GM12878 (cell line): ENCODE measurements around the gene RPL7A. TPM values are rescaled to one million over a fixed set of nuclear protein-coding genes. Genes with fewer than 3 reads are reported as not detected.

Source experiments
- BCL11A ChIP-seq: IDR thresholded peaks from 2 replicates; pipeline ENCODE4 v1.6.1; 2011; ENCODE audit warnings: low read depth, low read length
- BRCA1 ChIP-seq: IDR thresholded peaks from 2 replicates; pipeline ENCODE4 v1.6.1; 2011; ENCODE audit warnings: low read depth, low read length, improper control_type of control experiment
- ETV6 ChIP-seq, 2 experiments: fragments of 450-650 bp in 1 of 2; IDR thresholded peaks in 1 of 2; conservative IDR thresholded peaks in 1 of 2; 2 replicates each; pipeline ENCODE4 v1.6.1; 2014; ENCODE audit warnings: antibody characterized with exemption in 1 of 2, borderline replicate concordance in 1 of 2, low read depth in 1 of 2, mild to moderate bottlenecking in 1 of 2, moderate library complexity in 1 of 2
- LARP7 ChIP-seq: fragments of 450-650 bp; IDR thresholded peaks from 2 replicates; pipeline ENCODE4 v1.6.1; 2017; ENCODE audit warnings: mild to moderate bottlenecking
- MYC ChIP-seq: IDR thresholded peaks from 2 replicates; pipeline ENCODE4 v1.6.1; 2011; ENCODE audit warnings: mild to moderate bottlenecking, low read length, moderate library complexity, inconsistent platforms; ENCODE audit not compliant: insufficient read depth, insufficient replicate concordance, insufficient read length, severe bottlenecking
- NBN ChIP-seq: fragments of 450-650 bp; IDR thresholded peaks from 2 replicates; pipeline ENCODE4 v1.6.1; 2016
- RCOR1 ChIP-seq: conservative IDR thresholded peaks from 2 replicates; pipeline ENCODE4 v1.6.1; 2012; ENCODE audit warnings: low read depth, low read length, improper control_type of control experiment
- SIN3A ChIP-seq: IDR thresholded peaks from 2 replicates; pipeline ENCODE4 v1.6.1; 2012; ENCODE audit warnings: low read depth, low read length, improper control_type of control experiment
- STAT3 ChIP-seq: IDR thresholded peaks from 2 replicates; pipeline ENCODE4 v1.6.1; 2011; ENCODE audit warnings: low read depth, low read length, improper control_type of control experiment
- TCF12 ChIP-seq: IDR thresholded peaks from 2 replicates; pipeline ENCODE4 v1.6.1; 2011; ENCODE audit warnings: low read depth, mild to moderate bottlenecking, low read length
- WRNIP1 ChIP-seq: IDR thresholded peaks from 2 replicates; pipeline ENCODE4 v1.6.1; 2011; ENCODE audit warnings: low read depth, low read length, improper control_type of control experiment, borderline replicate concordance
- ZNF622 ChIP-seq: fragments of 450-650 bp; IDR thresholded peaks from 2 replicates; pipeline ENCODE4 v1.6.1; 2017; ENCODE audit warnings: mild to moderate bottlenecking, inconsistent platforms
- polyA plus RNA-seq, 11 experiments: library from polyadenylated mRNA; depleted of rRNA in 4 of 11; unstranded in 6 of 11; stranded (reverse) in 5 of 11; fragments of >200 nt; fragmentation: Nextera tagmentation in 4 of 11; fragmentation: Illumina TruSeq in 1 of 11; extraction: Ambion mirVana in 4 of 11; extraction: Trizol in 1 of 11; gene quantifications; 1 replicate in 1 of 11; 2 replicates in 10 of 11; pipeline versions ENCODE4 v1.2.1 to v1.2.3, GENCODE V29; 2011 to 2016; ENCODE audit warnings: inconsistent platforms in 2 of 11, missing spikeins in 2 of 11, low read depth in 1 of 11
- total RNA-seq, 4 experiments: library from RNA; depleted of rRNA in 3 of 4; stranded (reverse); fragments of >200 nt in 3 of 4; fragmentation: Illumina TruSeq in 1 of 4; extraction: Trizol in 1 of 4; gene quantifications; 2 replicates each; pipeline versions ENCODE4 v1.2.1 to v1.2.3, GENCODE V29; 2013 to 2021
- TF ChIP-seq, protein P1 (sequence below): fragments of 450-650 bp; IDR thresholded peaks from 2 replicates; pipeline ENCODE4 v1.6.1; 2017; ENCODE audit warnings: mild to moderate bottlenecking, low read depth, inconsistent platforms; ENCODE audit not compliant: poor library complexity, severe bottlenecking
- TF ChIP-seq, protein P2 (sequence below): IDR thresholded peaks from 2 replicates; pipeline ENCODE4 v1.6.1; 2011; ENCODE audit warnings: borderline replicate concordance, low read depth, mild to moderate bottlenecking, moderate library complexity, low read length; ENCODE audit not compliant: insufficient read depth, poor library complexity, severe bottlenecking
- TF ChIP-seq, protein P3 (sequence below): fragments of 450-650 bp; IDR thresholded peaks from 2 replicates; pipeline ENCODE4 v1.6.1; 2017; ENCODE audit warnings: mild to moderate bottlenecking
- TF ChIP-seq, protein P4 (sequence below): fragments of 450-650 bp; IDR thresholded peaks from 2 replicates; pipeline ENCODE4 v1.6.1; 2017; ENCODE audit warnings: low read depth, mild to moderate bottlenecking, moderate library complexity

RPL7A gene
- total and polyA plus RNA-seq, 10 of the 15 experiments (the other 5 are each of a cell fraction or from before 2014, with no cell fraction given): 917 to 5,193 (median 3,326) TPM

DNA sequence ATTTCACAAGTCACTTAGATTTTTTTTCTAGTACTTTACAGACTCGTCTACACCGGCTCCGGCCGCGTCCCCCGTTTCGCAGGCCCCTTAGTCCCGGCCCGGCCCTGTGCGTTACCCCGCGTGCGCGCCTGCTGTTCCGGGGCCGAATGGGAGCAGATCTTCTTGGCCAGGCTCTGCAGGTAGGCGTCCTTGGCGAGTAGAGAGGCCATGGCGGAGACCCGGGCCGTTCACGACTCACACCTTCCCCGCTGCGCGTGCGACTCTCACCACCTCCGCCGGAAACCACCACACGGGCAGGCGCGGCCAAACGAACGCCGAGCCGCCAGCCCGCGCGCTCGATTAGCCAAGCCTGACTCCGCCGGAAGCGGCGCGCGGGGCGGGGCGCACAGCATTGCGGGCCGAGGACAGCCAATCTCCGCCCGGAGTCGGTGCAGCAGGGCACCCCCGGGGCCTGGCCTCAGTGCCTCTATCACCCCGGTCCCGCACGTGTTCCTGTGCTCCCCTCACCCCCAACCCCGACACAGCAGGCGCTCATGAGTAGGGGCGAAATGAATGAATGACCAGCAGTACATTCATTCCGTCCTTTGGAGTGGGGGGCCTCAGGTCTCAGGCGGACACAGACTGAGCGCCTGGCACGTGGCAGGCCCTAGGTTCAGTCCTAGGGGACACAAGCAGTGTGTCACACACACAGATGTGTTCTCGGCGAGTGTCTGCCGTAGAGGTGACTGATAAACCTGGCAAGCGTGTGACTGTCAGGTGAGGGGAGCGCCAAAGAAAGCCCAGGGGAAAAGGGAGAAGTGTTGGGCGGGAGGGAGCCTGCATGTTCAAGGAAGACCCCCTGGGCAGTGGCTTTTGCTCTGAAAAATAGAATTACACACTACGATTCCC lies 11.8 kb upstream of the RPL7A start, which contains the start of gene SURF6 (continued):
- TF ChIP-seq, protein P1, sequence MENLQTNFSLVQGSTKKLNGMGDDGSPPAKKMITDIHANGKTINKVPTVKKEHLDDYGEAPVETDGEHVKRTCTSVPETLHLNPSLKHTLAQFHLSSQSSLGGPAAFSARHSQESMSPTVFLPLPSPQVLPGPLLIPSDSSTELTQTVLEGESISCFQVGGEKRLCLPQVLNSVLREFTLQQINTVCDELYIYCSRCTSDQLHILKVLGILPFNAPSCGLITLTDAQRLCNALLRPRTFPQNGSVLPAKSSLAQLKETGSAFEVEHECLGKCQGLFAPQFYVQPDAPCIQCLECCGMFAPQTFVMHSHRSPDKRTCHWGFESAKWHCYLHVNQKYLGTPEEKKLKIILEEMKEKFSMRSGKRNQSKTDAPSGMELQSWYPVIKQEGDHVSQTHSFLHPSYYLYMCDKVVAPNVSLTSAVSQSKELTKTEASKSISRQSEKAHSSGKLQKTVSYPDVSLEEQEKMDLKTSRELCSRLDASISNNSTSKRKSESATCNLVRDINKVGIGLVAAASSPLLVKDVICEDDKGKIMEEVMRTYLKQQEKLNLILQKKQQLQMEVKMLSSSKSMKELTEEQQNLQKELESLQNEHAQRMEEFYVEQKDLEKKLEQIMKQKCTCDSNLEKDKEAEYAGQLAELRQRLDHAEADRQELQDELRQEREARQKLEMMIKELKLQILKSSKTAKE: peak; percentile 26
- TF ChIP-seq, protein P2, sequence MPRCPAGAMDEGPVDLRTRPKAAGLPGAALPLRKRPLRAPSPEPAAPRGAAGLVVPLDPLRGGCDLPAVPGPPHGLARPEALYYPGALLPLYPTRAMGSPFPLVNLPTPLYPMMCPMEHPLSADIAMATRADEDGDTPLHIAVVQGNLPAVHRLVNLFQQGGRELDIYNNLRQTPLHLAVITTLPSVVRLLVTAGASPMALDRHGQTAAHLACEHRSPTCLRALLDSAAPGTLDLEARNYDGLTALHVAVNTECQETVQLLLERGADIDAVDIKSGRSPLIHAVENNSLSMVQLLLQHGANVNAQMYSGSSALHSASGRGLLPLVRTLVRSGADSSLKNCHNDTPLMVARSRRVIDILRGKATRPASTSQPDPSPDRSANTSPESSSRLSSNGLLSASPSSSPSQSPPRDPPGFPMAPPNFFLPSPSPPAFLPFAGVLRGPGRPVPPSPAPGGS: peak; percentile 81
- TF ChIP-seq RCOR1 (0 out of 2 replicates have a peak, but pooled peaks have one; percentile 29), ZNF622 (no peak), BCL11A (no peak), TCF12 (peak; percentile 79), MYC (peak; percentile 97), LARP7 (peak; percentile 69; the same call in 1 of the 2 replicates), ETV6 (conservative IDR thresholded peaks at IDR 0.05 in 1 of 2, IDR thresholded peaks at IDR 0.05 in 1 of 2; ENCODE audit: borderline replicate concordance in 1 of 2, low read depth in 1 of 2) (no peak), STAT3 (no peak), WRNIP1 (no peak), BRCA1 (no peak), SIN3A (peak; percentile 92), NBN (peak; percentile 51; the same call in 1 of the 2 replicates)
- TF ChIP-seq, protein P3, sequence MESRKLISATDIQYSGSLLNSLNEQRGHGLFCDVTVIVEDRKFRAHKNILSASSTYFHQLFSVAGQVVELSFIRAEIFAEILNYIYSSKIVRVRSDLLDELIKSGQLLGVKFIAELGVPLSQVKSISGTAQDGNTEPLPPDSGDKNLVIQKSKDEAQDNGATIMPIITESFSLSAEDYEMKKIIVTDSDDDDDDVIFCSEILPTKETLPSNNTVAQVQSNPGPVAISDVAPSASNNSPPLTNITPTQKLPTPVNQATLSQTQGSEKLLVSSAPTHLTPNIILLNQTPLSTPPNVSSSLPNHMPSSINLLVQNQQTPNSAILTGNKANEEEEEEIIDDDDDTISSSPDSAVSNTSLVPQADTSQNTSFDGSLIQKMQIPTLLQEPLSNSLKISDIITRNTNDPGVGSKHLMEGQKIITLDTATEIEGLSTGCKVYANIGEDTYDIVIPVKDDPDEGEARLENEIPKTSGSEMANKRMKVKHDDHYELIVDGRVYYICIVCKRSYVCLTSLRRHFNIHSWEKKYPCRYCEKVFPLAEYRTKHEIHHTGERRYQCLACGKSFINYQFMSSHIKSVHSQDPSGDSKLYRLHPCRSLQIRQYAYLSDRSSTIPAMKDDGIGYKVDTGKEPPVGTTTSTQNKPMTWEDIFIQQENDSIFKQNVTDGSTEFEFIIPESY: no peak
- TF ChIP-seq, protein P4, sequence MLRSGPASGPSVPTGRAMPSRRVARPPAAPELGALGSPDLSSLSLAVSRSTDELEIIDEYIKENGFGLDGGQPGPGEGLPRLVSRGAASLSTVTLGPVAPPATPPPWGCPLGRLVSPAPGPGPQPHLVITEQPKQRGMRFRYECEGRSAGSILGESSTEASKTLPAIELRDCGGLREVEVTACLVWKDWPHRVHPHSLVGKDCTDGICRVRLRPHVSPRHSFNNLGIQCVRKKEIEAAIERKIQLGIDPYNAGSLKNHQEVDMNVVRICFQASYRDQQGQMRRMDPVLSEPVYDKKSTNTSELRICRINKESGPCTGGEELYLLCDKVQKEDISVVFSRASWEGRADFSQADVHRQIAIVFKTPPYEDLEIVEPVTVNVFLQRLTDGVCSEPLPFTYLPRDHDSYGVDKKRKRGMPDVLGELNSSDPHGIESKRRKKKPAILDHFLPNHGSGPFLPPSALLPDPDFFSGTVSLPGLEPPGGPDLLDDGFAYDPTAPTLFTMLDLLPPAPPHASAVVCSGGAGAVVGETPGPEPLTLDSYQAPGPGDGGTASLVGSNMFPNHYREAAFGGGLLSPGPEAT: peak; percentile 97
